ENCODE measurements around the gene EIF2S3. TPM values are rescaled to one million over a fixed set of nuclear protein-coding genes. Genes with fewer than 3 reads are reported as not detected.
A peak's percentile ranks its signal among the peaks of the same experiment; 100 is the strongest.
"Not testable (repeated sequence)": the region's sequence is repeated elsewhere in the genome, so short reads cannot be mapped to it uniquely, and the experiment has no call there.

EIF2S3 gene
- total RNA-seq, 1 donor from 2014 or later: 303 TPM

DNA sequence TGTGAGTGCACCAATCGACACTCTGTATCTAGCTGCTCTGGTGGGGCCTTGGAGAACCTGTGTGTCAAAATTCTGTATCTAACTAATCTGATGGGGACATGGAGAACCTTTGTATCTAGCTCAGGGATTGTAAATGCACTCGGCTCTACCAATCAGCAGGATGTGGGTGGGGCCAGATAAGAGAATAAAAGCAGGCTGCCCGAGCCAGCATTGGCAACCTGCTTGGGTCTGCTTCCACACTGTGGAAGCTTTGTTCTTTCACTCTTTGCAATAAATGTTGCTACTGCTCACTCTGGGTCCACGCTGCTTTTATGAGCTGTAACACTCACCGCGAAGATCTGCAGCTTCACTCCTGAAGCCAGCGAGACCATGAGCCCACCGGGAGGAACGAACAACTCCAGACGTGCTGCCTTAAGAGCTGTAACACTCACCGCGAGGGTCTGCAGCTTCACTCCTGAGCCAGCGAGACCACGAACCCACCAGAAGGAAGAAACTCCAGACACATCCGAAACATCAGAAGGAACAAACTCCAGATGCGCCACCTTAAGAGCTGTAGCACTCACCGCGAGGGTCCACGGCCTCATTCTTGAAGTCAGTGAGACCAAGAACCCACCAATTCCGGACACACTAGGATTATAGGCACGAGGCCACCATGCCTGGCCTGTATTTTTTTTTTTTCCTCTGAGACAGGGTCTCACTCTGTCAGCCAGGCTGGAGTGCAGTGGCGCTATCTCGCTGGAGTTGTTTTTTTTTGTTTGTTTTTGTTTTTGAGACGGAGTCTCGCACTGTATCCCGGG lies 4.0 kb upstream of the EIF2S3 start:
- not testable (repeated sequence) for DNase-seq

- no peak for DNase-seq
Measured at GRCh38 chrX:24055043-24055356, 244 bp downstream of the EIF2S3 start.

DNA sequence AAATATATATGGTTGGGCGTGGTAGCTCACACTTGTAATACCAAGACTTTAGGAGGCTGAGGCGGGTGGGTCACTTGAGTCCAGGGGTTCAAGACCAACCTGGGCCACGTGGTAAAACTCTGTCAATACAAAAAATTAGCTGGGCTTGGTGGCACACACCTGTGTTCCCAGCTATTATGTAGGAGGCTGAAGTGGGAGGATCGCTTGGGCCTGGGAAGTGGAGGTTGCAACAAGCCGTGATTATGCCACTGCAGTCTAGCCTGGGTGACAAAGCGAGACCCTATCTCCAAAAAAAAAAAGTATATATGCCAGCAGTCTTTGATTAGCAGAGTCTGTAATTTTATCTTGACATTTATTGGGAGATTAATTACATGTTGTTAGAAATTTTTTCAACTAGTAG lies 8.7 kb downstream of the EIF2S3 start:
- DNase-seq: no peak

- no peak for DNase-seq
Measured at GRCh38 chrX:24069877-24070276, 15.1 kb downstream of the EIF2S3 start.

DNA sequence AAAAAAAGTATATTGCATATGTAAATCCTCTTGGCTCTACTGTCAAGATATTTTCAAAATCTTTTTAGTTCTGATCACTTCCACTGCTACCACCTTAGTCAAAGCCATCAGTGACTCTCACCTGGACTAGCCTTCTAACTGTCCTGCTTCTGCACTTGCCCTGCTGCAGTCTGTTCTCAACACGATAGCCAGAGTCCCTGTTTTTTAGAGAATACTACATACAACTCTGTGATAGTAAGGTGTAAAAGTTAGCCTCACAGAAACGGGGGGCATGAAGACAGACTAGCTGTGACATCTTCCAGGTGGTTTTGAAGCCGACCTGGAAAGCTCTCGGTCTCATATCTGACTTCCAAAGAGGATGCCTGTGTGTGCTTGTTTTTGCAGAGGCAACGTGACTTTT lies 24.7 kb downstream of the EIF2S3 start:
- DNase-seq: no peak

- DNase-seq: not testable (repeated sequence)
Measured at GRCh38 chrX:24080245-24080644, 25.5 kb downstream of the EIF2S3 start.

GRCh38 chrX:24080704-24081103 lies 25.9 kb downstream of the EIF2S3 start:
- no peak for DNase-seq

DNA sequence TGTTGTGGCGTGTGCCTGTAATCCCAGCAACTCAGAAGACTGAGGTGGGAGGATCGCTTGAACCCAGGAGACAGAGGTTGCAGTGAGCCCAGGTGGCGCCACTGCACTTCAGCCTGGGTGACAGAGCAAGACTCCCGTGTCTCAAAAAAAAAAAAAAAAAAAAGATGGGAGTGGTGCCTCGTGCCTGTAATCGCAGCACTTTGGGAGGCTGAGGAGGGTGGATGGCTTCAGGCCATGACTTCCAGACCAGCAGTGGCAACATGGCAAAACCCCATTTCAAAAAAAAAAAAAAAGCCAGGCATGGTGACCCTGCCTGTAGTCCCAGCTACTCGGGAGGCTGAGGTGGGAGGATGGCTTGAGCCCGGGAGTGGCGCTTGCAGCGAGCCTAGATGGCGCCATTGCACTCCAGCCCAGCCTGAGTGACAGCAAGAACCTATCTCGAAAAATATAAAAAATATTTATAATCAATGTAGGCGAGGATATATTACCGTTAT lies 27.0 kb downstream of the EIF2S3 start:
- DNase-seq: peak; percentile 76

GRCh38 chrX:24082447-24082846 lies 27.7 kb downstream of the EIF2S3 start:
- no peak for DNase-seq

DNA sequence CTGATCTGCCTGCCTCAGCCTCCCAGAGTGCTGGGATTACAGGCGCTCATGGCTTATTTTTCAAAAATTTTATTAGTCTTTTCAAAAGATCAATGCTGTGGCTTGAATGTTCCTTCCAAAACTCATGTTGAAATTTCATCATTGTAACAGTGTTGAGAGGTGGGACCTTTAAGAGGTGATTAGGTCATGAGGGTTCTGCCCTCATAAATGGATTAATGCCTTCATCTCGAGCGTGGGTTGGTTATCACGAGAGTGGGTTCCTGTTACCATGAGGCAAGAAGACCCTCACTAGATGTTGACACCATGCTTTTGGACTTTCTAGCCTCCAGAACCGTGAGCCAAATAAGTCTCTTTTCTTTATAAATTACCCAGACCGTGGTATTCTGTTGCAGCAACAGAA lies 30.3 kb downstream of the EIF2S3 start:
- DNase-seq: no peak

DNA sequence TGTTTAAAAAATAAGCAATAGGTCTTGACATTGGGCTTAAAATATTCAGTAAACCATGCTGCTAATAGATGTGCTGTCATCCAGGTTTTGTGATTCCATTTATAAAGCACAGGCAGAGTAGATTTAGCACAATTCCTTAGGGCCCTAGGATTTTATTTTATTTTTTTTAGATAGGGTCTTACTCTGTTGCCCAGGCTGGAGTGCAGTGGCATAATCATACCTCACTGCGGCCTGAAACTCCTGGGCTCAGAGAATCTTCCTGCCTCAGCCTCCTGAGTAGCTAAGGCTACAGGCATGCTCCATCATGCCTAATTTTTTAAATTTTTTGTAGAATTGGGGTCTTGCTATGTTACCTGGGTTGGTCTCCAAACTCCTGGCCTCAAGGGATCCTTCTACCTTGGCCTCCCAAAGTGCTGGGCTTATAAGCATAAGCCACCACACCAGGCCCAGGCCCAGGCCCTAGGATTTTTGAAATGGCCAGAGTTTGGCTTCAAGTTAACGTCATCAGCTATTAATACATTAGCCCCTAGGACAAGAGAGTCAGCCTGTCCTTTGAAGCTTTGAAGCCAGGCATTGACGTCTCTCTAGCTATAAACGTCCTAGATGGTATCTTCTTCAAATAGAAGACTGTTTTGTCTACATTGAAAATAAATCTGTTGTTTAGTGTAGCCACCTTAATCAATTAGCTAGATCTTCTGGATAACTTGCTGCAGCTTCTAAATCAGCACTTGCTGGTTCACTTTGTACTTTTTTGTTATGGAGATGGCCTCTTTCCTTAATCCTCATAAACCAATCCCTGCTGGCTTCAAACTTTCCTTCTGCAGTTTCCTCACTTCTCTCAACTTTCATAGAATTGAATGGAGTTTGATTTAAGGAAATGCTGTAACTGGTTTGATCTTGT lies 35.8 kb downstream of the EIF2S3 start:
- no peak for DNase-seq

GRCh38 chrX:24093746-24094145 lies 39.0 kb downstream of the EIF2S3 start:
- DNase-seq: no peak

GRCh38 chrX:24097741-24098260 lies 43.0 kb downstream of the EIF2S3 start:
- DNase-seq: no peak

GRCh38 chrX:24098932-24099331 lies 44.2 kb downstream of the EIF2S3 start:
- no peak for DNase-seq

DNA sequence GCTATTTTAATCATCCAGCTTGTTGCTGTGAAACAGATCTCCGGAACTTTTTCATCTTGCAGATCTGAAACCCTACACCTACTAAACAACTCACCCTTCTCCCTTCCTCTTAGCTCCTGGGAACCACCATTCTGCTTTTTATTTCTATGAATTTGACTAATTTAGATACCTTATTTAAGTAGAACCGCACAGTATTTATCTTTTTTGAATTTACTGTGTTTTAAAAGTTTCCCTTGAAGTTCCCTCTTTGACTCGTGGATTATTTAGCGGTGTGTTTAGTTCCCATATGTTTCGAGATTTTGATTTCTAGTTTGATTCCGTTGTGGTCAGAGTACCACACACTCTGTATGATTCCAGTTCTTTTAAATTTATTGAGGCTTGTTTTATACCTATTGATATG lies 44.6 kb downstream of the EIF2S3 start:
- no peak for DNase-seq

GRCh38 chrX:24100713-24101112 lies 46.0 kb downstream of the EIF2S3 start:
- peak; percentile 4 for DNase-seq

DNA sequence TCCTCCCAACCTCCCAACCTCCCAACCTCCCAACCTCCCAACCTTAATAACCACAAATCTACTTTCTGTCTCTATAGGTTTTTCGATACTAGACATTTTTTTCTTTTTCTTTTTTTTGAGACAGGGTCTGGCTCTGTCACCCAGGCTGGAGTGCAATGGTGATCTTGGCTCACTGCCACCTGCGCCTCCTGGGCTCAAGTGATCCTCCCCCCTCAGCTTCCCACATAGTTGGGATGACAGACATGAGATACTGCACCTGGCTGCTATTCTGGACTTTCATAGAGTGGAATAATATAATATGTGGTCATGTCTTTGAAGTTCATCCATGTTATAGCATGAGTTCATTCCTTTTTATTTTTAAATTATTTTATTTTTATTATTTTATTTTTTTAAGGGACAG lies 55.3 kb downstream of the EIF2S3 start:
- DNase-seq: no peak

- DNase-seq: no peak
Measured at GRCh38 chrX:24113181-24113580, 58.4 kb downstream of the EIF2S3 start.

DNA sequence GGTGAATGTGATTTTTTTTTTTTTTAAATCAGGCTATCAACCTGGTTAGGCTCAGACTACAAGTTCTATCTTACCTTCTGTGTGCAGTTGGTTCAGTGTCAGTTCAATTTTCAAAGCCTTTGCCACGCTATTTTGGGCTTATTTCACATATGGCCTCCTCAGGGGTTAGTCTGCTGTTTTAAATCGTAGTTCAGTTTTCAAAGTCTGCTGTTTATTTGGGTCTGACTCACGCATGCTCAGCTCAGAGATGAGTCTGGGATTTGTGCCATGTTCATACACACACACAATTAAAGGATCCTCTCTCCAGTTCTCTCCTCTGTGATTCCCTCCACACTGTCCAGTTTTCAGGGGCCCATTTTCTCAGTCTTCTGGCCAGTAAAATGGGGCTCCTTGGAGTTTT lies 62.5 kb downstream of the EIF2S3 start:
- DNase-seq: peak; percentile 39

GRCh38 chrX:24124244-24124799 lies 69.6 kb downstream of the EIF2S3 start:
- DNase-seq: peak; percentile 37

GRCh38 chrX:24125028-24125612 lies 70.4 kb downstream of the EIF2S3 start:
- DNase-seq: no peak

Data from dermis blood vessel endothelial cell (primary cell).